Liver (tissue), 3 donors: ENCODE data around the gene SYNJ2.

Experiments used
- CTCF ChIP-seq: fragments of 150-350 bp; IDR thresholded peaks from 2 replicates; pipeline ENCODE4 v1.5.1; 2017; ENCODE audit warnings: improper control_type of control experiment, low read depth, low read length; ENCODE audit not compliant: missing input control
- HNF4G ChIP-seq: IDR thresholded peaks from 2 replicates; pipeline ENCODE4 v1.6.1; 2016; ENCODE audit warnings: antibody characterized with exemption
- MAX ChIP-seq: IDR thresholded peaks from 2 replicates; pipeline ENCODE4 v1.6.1; 2016; ENCODE audit warnings: antibody characterized with exemption
- RAD21 ChIP-seq, 2 donors: IDR thresholded peaks; 2 replicates each; pipeline ENCODE4 v1.6.1; 2016; ENCODE audit warnings: antibody characterized with exemption in 2 of 2, mild to moderate bottlenecking in 2 of 2
- REST ChIP-seq: IDR thresholded peaks from 2 replicates; pipeline ENCODE4 v1.6.1; 2016; ENCODE audit warnings: antibody characterized with exemption, mild to moderate bottlenecking
- donor health status: healthy.
- donor health status: healthy.

GRCh38 chr6:158063736-158064135, 82.1 kb downstream of the SYNJ2 start:
- no peak for TF ChIP-seq HNF4G
- no peak for TF ChIP-seq REST
- TF ChIP-seq CTCF: no peak
- no peak for TF ChIP-seq RAD21 (IDR thresholded peaks at IDR 0.05)
- no peak for TF ChIP-seq MAX
